NCI-H526 (cell line): Measurements from ENCODE around the gene C20orf144.
"Not testable (repeated sequence)": the region's sequence is repeated elsewhere in the genome, so short reads cannot be mapped to it uniquely, and the experiment has no call there.

Source experiments
- DNase-seq, 2 experiments: peaks; one replicate each; lab custom pipeline; 2025; lab: John Stamatoyannopoulos, UW

C20orf144 gene

GRCh38 chr20:33693741-33694638 is 31.9 kb downstream of the C20orf144 start:
- no peak for DNase-seq

GRCh38 chr20:33694639-33695012 is 32.5 kb downstream of the C20orf144 start:
- DNase-seq: no peak

- DNase-seq: no peak
These were observed 34.3 kb downstream of the C20orf144 start for GRCh38 chr20:33696448-33696847.

GRCh38 chr20:33697129-33697528 is 35.0 kb downstream of the C20orf144 start:
- DNase-seq: no peak

- DNase-seq: not testable (repeated sequence)
These were observed 36.8 kb downstream of the C20orf144 start for GRCh38 chr20:33698966-33699365.

GRCh38 chr20:33700696-33701441 is 38.7 kb downstream of the C20orf144 start:
- DNase-seq: not testable (repeated sequence)

- no peak for DNase-seq
These were observed 39.7 kb downstream of the C20orf144 start for GRCh38 chr20:33701629-33702450.

GRCh38 chr20:33702861-33703260 is 40.7 kb downstream of the C20orf144 start:
- DNase-seq: no peak

GRCh38 chr20:33703498-33704137 is 41.5 kb downstream of the C20orf144 start:
- DNase-seq: no peak

- DNase-seq: no peak
These were observed 42.2 kb downstream of the C20orf144 start for GRCh38 chr20:33704197-33704924.

- no peak for DNase-seq
These were observed 45.5 kb downstream of the C20orf144 start for GRCh38 chr20:33707668-33708067.

- DNase-seq: no peak
These were observed 47.3 kb downstream of the C20orf144 start for GRCh38 chr20:33709398-33709797.

GRCh38 chr20:33709905-33710541 is 47.9 kb downstream of the C20orf144 start:
- no peak for DNase-seq

GRCh38 chr20:33710681-33711445 is 48.7 kb downstream of the C20orf144 start:
- DNase-seq: no peak

GRCh38 chr20:33711446-33711738 is 49.3 kb downstream of the C20orf144 start:
- no peak for DNase-seq
